GM12873 (cell line): Measurements from ENCODE around the gene MYH14.

Experiments used
- TF ChIP-seq, protein P1 (sequence below): IDR thresholded peaks from 2 replicates; pipeline ENCODE4 v1.5.1; 2012; ENCODE audit warnings: low read depth, mild to moderate bottlenecking, moderate library complexity, low read length, control low read depth; ENCODE audit not compliant: insufficient read depth; ENCODE audit errors: missing control alignments

The MYH14 gene

DNA sequence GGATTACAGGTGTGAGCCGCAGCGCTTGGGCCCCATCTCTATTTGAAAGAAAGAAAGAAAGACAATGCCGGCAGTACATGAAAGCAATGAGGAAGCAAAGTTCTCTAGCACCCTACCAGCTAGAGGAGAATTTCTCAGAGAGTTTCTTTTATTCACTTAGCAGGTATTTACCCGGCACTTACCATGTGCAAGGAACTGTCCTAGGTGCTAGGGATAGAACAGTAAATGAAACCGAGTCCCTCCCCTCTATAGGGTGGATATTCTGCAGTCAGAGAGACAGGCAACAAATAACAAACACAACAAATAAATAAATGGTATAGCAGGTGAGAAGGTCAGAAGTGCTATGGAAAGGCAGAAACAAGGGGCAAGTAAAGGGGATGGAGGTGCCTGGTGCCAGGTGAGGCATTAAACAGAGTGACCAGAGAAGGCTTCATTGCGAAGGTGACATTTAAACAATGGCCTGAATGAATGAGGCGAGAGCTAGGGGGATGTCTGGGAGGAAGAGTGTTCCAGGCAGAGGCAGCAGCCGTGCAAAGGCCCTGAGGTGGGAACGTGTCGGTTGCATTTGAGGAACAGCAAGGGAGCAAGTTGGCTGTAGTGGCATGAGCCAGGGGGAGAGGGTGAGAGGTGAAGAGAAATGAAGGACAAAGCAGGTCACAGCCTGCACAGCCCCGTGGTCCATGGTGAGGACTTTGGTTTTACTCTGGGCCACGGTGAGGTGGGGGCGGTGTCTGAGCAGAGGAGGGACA, 10.8 kb upstream of the MYH14 start:
- TF ChIP-seq, protein P1, sequence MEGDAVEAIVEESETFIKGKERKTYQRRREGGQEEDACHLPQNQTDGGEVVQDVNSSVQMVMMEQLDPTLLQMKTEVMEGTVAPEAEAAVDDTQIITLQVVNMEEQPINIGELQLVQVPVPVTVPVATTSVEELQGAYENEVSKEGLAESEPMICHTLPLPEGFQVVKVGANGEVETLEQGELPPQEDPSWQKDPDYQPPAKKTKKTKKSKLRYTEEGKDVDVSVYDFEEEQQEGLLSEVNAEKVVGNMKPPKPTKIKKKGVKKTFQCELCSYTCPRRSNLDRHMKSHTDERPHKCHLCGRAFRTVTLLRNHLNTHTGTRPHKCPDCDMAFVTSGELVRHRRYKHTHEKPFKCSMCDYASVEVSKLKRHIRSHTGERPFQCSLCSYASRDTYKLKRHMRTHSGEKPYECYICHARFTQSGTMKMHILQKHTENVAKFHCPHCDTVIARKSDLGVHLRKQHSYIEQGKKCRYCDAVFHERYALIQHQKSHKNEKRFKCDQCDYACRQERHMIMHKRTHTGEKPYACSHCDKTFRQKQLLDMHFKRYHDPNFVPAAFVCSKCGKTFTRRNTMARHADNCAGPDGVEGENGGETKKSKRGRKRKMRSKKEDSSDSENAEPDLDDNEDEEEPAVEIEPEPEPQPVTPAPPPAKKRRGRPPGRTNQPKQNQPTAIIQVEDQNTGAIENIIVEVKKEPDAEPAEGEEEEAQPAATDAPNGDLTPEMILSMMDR = no peak

DNA sequence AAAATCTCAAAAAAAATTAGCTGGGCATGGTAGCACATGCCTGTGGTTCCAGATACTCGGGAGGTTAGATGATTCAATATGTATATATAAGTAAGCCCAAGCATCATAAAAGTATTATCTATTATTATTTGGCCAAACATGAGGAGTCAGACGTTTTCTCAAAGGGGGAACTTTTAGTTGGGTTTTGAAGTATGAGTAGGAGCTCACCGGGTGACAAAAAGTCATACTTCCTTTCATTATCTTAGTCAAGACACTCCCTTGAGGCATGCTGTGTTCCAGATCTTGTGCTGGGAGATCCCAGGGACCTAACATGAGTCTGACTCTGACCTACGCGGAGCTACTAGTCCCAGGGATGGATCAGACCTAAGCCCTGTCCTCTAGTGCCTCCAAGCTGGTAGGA, 8.2 kb upstream of the MYH14 start:
- TF ChIP-seq, protein P1 = no peak

DNA sequence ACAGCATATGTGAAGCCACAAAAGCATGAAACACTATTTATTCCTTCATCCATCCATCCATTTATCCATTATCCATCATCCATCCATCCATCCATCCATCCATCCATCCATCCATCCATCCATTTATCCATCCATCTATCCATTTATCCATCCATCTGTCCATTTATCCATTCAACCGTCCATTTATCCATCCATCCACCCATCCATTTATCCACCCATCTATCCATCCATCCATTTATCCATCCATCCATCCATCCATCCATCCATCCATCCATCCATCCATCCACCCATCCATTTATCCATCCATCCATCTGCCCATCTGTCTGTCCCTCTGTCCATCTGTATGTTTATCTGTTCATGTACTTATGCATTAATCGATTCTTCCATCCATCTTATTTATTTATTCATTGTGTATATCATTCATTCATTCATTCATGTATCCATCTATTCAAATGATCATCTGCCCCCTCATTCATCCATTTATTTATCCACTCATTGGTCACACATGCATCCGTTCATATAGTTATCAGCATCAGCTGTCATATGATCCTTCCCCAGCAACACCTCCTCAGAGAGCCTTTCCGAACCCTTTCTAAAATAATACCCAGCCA, 7.0 kb upstream of the MYH14 start:
- TF ChIP-seq, protein P1 = no peak

DNA sequence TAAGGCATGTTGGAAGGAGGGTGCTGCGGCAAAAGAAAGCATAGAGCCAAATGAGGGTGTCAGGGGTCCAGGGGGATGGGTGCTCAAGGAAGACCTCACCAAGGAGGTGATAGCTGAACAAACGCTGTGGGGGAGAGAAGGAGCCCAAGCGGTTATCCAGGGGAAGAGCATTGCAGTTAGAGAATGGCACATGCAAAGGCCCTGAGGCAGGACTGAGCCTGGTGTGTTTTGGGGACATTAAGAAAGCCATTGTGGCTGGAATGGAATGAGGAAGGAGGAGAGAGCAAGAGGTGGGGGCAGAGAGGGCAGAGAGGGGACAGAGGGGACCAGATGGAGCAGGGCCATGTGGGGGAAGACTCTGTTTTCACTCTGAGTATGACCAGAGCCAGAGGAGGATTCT, 6.1 kb upstream of the MYH14 start:
- TF ChIP-seq, protein P1 = no peak

DNA sequence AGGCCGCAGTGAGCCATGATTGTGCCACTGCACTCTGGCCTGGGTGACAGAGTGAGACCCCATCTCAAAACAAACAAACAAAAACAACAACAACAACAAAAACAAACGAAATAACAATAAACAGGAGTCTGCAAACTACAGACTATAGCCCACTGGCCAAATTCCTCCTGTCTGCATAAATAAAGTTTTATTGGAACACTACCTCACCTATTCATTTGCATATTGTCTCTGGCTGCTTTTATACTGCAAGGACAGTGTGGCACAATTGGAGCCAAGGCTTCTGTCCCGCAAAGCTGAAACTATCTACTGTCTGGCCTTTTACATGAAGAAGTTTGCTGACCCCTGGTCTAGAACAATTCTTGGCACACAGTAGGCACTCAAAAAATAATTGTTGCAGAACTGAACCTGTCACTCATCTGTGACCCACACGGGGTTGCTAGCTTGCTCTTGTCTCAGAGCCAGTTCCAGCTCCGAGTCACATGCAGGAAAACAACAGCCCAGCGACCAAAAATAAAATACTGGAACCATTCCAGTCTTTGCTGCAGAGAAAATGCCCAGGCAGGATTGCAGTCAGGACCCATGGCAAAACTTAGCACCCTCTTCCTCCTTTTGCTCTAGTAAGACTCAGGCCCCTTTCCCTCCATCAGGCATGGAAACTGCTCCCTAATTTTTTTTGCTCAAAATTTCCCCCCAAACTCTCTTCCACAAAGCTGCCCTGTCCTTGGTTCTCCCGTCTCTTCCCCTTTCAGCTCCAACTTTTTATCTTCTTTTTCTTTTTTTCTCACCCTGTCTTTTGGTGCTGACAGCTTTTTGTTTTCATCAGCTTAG, 4.8 kb upstream of the MYH14 start:
- TF ChIP-seq, protein P1 = no peak

DNA sequence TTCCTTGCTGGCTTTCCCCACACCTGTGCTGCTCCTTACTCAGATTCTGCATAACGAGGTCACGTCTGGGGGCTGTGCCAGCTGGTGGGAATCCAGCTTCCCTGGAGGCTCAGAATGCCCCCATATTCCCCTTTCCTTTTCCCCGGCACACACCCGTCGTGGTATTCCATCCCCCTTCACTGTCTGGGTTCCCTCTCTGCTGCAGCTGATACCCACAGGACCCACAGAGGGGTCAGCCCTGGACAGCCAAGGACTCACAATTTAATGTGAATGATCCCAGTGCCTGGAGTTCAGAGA, 4.2 kb upstream of the MYH14 start:
- TF ChIP-seq, protein P1 = no peak

DNA sequence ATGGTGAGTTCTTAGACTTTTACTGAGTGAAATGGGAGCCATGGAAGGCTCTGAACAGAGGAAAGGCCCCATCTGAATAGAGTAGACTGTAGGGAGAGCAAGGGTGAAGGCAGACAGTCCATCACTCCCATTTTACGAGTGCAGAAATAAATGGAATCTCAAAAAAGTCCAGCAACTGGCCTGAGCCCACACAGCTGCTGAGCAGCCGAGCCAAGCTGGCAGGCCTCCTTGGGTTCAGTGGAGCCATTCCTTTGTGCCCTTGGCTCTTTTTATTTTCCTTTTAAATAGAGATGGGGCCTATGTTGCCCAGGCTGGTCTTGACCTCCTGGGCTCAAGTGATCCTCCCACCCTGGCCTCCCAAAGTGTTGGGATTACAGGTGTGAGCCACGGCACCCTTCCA, 1.0 kb upstream of the MYH14 start:
- TF ChIP-seq, protein P1 = no peak
